SU-DHL-6 (cell line): ENCODE data around the gene CRYAB.

ENCODE experiments used
- CTCF ChIP-seq: fragments of 200-600 bp; sonication (generic); IDR thresholded peaks from one replicate; pipeline ENCODE4 v1.5.1; 2017; ENCODE audit warnings: antibody characterized with exemption, mild to moderate bottlenecking, low read length, moderate library complexity; ENCODE audit not compliant: insufficient read depth, poor library complexity, severe bottlenecking
- EZH2phosphoT487 ChIP-seq: fragments of 200-600 bp; sonication (generic), shearing (Covaris generic); conservative IDR thresholded peaks from 2 replicates; pipeline ENCODE4 v1.6.1; 2018; ENCODE audit warnings: mild to moderate bottlenecking, antibody characterized with exemption, low read length, moderate library complexity, mixed read lengths

GRCh38 chr11:111947143-111947542 lies 35.6 kb upstream of the CRYAB start:
- TF ChIP-seq CTCF: no peak
- TF ChIP-seq EZH2phosphoT487: no peak
